ENCODE measurements around the gene ADAM22. TPM values are rescaled to one million over a fixed set of nuclear protein-coding genes. Genes with fewer than 3 reads are reported as not detected.

ADAM22 gene
- total RNA-seq, 4 donors from 2014 or later: 0.53 to 2.7 (median 1.5) TPM

DNA sequence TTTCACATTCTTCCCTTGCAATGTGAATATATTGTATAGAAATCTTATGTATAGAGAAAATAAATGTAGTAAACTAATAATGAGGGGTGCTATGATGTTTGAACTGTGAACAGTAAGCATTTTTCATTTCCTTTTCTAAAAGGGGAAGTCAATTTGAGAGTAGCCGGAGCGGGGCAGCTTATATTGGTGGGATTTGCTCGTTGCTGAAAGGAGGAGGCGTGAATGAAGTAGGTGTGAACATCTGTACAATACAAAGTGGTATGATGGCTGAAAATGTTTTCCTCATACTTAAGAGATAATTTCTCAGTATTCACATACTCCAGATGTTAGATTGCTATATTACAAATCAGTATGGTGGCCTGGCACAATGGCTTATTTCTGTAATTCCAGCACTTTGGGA, 198.7 kb downstream of the ADAM22 start:
- TF ChIP-seq POLR2A (IDR thresholded peaks at IDR 0.05): no peak
- no peak for TF ChIP-seq POLR2AphosphoS5 (IDR thresholded peaks at IDR 0.05)
- no peak for TF ChIP-seq EP300 (IDR thresholded peaks at IDR 0.05)
- TF ChIP-seq, protein P1, sequence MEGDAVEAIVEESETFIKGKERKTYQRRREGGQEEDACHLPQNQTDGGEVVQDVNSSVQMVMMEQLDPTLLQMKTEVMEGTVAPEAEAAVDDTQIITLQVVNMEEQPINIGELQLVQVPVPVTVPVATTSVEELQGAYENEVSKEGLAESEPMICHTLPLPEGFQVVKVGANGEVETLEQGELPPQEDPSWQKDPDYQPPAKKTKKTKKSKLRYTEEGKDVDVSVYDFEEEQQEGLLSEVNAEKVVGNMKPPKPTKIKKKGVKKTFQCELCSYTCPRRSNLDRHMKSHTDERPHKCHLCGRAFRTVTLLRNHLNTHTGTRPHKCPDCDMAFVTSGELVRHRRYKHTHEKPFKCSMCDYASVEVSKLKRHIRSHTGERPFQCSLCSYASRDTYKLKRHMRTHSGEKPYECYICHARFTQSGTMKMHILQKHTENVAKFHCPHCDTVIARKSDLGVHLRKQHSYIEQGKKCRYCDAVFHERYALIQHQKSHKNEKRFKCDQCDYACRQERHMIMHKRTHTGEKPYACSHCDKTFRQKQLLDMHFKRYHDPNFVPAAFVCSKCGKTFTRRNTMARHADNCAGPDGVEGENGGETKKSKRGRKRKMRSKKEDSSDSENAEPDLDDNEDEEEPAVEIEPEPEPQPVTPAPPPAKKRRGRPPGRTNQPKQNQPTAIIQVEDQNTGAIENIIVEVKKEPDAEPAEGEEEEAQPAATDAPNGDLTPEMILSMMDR (IDR thresholded peaks at IDR 0.05): no peak
- H3K4me3 ChIP-seq: no peak overlapping the region
- no peak for DNase-seq (ENCODE audit: low spot score in 2 of 2)
- H3K36me3 ChIP-seq: no peaks in the 10 kb centered on the region
- H3K27me3 ChIP-seq: no peaks in the 10 kb centered on the region
- no peaks in the 10 kb centered on the region for H3K4me1 ChIP-seq
- WGBS: 92% methylated on average over 4 of the region's 4 CpGs
- no peak overlapping the region for H3K27ac ChIP-seq
- no peaks in the 10 kb centered on the region for H3K9me3 ChIP-seq

DNA sequence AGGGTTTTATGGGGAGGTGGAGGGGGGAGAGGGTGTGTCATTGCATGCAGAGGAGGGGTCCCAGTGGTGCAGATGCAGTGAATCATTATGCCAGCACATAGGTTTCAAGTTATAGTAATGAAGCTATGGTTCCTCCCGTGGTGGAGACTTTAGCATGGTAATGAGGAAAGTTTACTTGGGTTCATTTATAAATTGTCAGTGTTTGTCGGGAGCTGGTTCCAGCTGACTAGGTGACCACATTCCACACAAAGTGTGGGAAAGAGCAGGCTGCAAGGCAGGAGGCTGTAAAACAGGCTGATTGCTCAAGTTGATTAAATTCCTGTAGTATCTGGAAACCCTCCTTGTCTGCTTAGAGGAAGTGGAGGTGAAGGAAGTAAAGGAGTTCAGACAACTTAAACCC, 206.9 kb downstream of the ADAM22 start:
- H3K27ac ChIP-seq: no peak overlapping the region
- no peak for DNase-seq (ENCODE audit: low spot score in 2 of 2)
- no peak overlapping the region for H3K4me3 ChIP-seq
- TF ChIP-seq EP300 (IDR thresholded peaks at IDR 0.05): no peak
- TF ChIP-seq POLR2A (IDR thresholded peaks at IDR 0.05): no peak
- TF ChIP-seq, protein P1 (IDR thresholded peaks at IDR 0.05): no peak
- TF ChIP-seq POLR2AphosphoS5 (IDR thresholded peaks at IDR 0.05): no peak
- no peaks in the 10 kb centered on the region for H3K4me1 ChIP-seq
- 40% methylated on average over 2 of the region's 2 CpGs for WGBS
- no peaks in the 10 kb centered on the region for H3K36me3 ChIP-seq
- no peaks in the 10 kb centered on the region for H3K27me3 ChIP-seq
- H3K9me3 ChIP-seq: no peaks in the 10 kb centered on the region

DNA sequence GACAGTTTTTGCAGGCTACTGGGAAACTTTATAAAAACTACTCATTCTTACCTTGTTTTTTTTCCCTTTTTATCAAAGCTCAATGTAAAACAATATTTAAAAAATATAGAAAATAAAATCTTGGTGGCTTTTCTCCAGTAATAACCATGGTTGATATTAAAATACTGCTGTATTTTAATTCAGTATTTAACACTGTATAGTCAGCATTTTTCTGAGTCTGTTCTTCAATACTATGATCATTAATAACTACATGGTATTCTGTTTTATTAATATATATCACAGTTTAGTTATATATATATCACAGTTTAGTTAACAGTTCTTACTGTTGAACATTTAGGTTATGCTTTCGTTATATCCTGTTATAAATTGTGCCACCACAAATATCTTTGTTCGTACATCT, 207.4 kb downstream of the ADAM22 start:
- no peaks in the 10 kb centered on the region for H3K27me3 ChIP-seq
- 88% methylated on average over 2 of the region's 2 CpGs for WGBS

DNA sequence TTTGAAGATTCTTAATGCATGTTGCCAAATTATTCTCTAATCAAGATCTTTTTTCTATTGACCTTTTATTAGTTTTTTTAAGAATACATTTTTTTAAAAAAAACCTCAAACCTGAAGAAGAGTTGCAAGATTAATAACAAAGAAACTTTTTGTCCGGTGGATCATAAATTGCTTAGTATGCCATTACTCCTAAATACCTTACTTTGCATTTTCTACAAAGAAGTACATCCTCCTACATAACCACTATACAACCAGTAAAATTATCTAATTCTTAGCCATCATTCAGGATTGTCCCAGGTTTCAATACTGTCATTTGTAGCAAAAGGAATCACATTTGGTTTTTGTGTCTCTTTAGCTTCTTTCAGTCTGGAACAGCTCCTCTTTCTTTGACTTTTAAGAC, 207.9 kb downstream of the ADAM22 start:
- DNase-seq (ENCODE audit: low spot score in 2 of 2): no peak
- Histone ChIP-seq H3K27ac (no peak overlapping the region), H3K4me3 (no peak overlapping the region), H3K36me3 (no peaks in the 10 kb centered on the region), H3K4me1 (no peaks in the 10 kb centered on the region), H3K9me3 (no peaks in the 10 kb centered on the region), H3K27me3 (no peaks in the 10 kb centered on the region)
- no peak for TF ChIP-seq POLR2A (IDR thresholded peaks at IDR 0.05)
- TF ChIP-seq EP300 (IDR thresholded peaks at IDR 0.05): no peak
- TF ChIP-seq, protein P1 (IDR thresholded peaks at IDR 0.05): no peak
- no peak for TF ChIP-seq POLR2AphosphoS5 (IDR thresholded peaks at IDR 0.05)
- 95% methylated on average over 1 of the region's 1 CpG for WGBS

More for the DNA sequence above, 207.4 kb downstream of the ADAM22 start:
- Histone ChIP-seq H3K27ac (no peak overlapping the region), H3K36me3 (no peaks in the 10 kb centered on the region), H3K9me3 (no peaks in the 10 kb centered on the region), H3K4me3 (no peak overlapping the region), H3K4me1 (no peaks in the 10 kb centered on the region)
- TF ChIP-seq, protein P1 (IDR thresholded peaks at IDR 0.05): no peak
- TF ChIP-seq POLR2A (IDR thresholded peaks at IDR 0.05) (no peak), POLR2AphosphoS5 (IDR thresholded peaks at IDR 0.05) (no peak), EP300 (IDR thresholded peaks at IDR 0.05) (no peak)
- DNase-seq (ENCODE audit: low spot score in 2 of 2): no peak

DNA sequence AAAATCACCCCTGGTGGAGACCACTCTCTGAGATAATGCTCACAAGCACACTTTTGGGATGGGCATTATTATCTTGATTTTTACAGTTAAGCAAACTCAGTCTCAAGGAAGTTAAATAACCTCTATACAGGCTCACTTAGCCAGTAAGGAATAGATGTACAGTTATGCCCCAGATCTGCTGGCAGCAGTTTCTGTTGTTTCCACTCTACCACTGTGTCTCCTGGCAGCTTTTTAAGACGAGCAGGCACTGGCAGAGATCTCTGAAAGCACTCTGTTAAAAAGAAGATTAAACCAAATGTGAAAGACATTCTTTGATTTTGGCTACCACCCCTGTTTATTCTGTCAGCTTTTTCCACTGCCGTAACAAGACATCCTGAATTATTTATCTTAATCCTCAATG, 212.6 kb downstream of the ADAM22 start:
- no peaks in the 10 kb centered on the region for H3K4me1 ChIP-seq
- H3K36me3 ChIP-seq: no peaks in the 10 kb centered on the region
- WGBS: 40% methylated on average over 2 of the region's 2 CpGs
- no peaks in the 10 kb centered on the region for H3K9me3 ChIP-seq
- DNase-seq (ENCODE audit: low spot score in 2 of 2): no peak
- no peak overlapping the region for H3K27ac ChIP-seq
- no peak overlapping the region for H3K4me3 ChIP-seq
- H3K27me3 ChIP-seq: no peaks in the 10 kb centered on the region
- TF ChIP-seq POLR2AphosphoS5 (IDR thresholded peaks at IDR 0.05): no peak
- TF ChIP-seq, protein P1 (IDR thresholded peaks at IDR 0.05): no peak
- no peak for TF ChIP-seq EP300 (IDR thresholded peaks at IDR 0.05)
- no peak for TF ChIP-seq POLR2A (IDR thresholded peaks at IDR 0.05)
